Nasal cavity respiratory epithelium epithelial cell of viscerocranial mucosa (primary cell): Measurements from ENCODE around the gene PEX12. TPM values are rescaled to one million over a fixed set of nuclear protein-coding genes. Genes with fewer than 3 reads are reported as not detected.

Source experiments
- total RNA-seq: library from RNA; depleted of rRNA; stranded (reverse); fragments of >200 nt; gene quantifications from 2 replicates; pipeline ENCODE4 v1.2.3, GENCODE V29; 2014

PEX12 gene
- 4.1 and 4.5 TPM in 2 replicates for total RNA-seq

DNA sequence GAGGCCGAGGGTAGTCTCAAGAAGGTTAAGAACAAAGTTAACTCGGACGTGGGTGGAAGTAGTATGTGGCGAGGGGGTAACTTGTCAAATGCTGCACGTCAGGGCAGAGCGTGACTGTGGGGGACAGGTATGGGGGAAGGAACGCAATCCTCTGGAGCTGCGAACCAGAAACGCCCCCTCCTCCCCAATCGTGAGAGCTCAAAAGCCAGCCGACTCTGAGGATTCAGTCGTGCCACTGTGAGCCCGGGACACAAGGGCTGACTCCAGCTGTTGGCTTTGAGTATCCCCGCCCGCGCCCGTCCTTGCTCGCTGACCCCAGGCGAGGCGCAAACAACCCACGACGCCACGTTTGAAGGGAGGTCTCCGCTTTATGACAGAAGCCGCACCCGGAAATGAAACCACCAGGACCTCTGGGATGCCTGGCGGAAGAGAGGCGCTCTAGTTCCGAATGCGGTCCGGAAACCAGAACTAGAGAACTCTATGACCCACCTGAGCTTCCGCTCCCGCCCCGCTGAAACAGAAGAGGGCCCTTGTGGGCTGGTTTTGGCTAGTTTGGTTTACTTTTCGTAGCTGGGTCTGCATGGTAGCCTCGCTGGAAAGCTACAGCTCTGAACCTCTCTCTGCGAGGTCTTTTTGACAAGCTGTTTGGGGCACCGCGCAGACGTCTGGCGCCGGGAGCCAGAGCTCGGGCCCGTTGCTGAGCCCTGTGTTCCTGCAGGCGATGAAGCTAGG is at the start of gene PEX12:
TSS of gene PEX12 (minus strand) at position 375 of the 732 bp plus-strand sequence. CDS start 550 bp downstream, outside the sequence.

DNA sequence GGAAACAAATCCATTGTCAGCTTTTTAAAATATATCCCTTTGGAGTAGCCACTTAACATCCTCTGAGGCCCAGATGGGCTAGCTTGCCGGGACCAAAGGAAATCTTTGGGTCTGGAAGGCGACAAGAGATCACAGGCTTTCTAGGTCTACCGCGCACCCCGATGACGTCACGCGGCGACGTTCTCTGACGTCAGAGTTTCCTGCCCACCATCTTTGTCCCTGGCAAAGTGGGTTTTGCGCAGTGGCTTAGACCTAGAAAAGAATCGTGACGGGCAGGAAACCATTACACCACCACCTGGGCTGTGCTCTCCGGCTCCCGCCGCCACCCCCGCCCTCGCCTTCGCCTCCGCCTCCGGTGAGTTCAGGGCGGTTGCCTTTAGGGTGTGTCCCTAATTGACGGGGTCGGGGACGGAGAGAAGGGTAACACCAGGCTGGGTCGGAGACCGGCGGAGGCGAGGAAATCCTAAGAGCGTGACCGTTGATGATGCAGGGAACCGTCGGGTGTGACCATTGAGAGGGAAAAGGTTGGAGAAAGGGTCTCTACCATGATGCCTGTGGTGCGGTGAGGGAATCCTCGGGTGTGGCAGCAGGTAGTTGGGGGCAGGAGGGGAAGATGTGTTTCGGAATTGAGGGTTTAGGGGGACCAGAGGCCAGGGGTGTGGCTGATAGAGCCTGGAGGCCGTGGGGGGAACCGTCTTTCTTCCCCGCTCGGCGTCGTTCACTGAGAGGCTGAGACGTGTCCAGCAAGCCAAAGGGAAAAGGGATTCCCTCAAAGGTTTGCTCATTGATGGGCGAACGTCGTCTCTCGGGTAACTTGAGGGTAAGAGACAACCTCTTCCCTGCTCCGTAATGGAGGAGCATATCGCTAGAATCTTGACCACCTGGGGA is 8.9 kb upstream of the PEX12 start, which contains the start of gene AP2B1:
TSS of gene AP2B1 (plus strand) at position 249 of the 888 bp plus-strand sequence. CDS start 6,709 bp downstream, outside the sequence.

DNA sequence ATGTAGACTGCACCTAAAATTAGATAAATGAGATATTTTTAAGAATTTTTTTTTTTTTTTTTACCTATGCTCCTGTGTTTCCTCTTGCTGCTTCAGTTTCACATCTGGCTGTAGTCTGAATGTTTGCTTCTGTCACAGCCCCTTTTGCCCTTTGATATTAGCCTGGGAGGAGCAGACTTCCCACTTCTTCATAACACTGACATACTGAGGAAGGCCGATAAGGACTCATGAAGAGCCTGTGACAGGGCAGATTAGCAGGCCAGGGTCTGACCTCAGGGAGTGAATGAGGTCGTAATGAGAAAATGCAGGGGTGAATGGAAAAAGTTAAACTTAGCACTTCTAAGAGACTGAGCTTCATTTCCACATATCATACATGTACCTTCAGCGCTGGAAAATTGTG is 17.7 kb downstream of the PEX12 start, which contains the start of gene SLFN14:
TSS of gene SLFN14 (minus strand) at position 117 of the 400 bp plus-strand sequence. CDS start 2,757 bp downstream, outside the sequence.

DNA sequence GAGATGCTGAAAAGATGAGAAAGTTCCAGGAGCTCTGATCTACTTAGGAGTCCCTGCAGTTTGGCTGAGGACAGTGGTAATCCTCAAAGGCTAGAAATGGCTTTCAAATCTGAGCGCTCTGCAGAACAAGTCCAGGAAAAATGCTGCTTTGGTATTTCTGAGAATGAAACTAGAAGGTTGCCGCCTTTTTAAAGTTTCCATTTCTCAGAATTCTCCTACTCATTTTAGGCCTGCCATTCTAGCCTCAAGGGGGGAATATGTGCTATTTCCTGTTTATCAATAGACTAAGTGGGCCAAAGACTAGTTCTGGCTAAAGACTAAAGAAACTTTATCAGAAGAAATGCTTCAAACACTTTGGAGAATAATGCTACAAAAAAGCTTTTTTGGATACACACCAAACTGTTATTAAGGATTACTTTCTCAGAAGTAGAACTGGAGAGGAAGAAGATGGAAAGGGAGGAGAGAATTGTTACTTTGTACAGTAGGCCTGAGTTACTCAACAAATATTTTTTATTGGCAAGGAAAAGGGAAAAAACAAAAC is 40.7 kb downstream of the PEX12 start, which contains the start of gene SLFN12L:
TSS of gene SLFN12L (minus strand) at position 78 of the 541 bp plus-strand sequence. CDS start 15,314 bp downstream, outside the sequence.

Other genes with a start within 250 kb of the PEX12 start
- gene SLFN11, start 204.9 kb downstream of the PEX12 start, total RNA-seq = 1.6 and 6.5 TPM in 2 replicates
- gene SLFN12, start 146.1 kb downstream of the PEX12 start, total RNA-seq = 1.4 and 5.5 TPM in 2 replicates
- gene SLFN13, start 129.8 kb downstream of the PEX12 start, total RNA-seq = 0.68 and 1.9 TPM in 2 replicates
- under 0.01 and 0.14 TPM in 2 replicates for gene SLFN12L, start 40.9 kb downstream of the PEX12 start, total RNA-seq
- not detected in 2 replicates for gene SLFN14, start 17.8 kb downstream of the PEX12 start, total RNA-seq
- gene AP2B1, start 8.8 kb upstream of the PEX12 start, total RNA-seq = 63.6 and 80.7 TPM in 2 replicates
- gene RASL10B, start 153.1 kb upstream of the PEX12 start, total RNA-seq = 0.57 and 0.68 TPM in 2 replicates
- under 0.01 and 0.07 TPM in 2 replicates for gene GAS2L2, start 174.7 kb upstream of the PEX12 start, total RNA-seq
- gene C17orf50, start 182.3 kb upstream of the PEX12 start, total RNA-seq = not detected in 2 replicates
- gene MMP28, start 217.1 kb upstream of the PEX12 start, total RNA-seq = 31.8 and 151 TPM in 2 replicates
- 68.0 and 178 TPM in 2 replicates for gene TAF15, start 230.9 kb upstream of the PEX12 start, total RNA-seq